ENCODE results near the gene PDCD2L. TPM values are rescaled to one million over a fixed set of nuclear protein-coding genes. Genes with fewer than 3 reads are reported as not detected.

The PDCD2L gene
- total and polyA plus RNA-seq, 2 of the 8 experiments (the other 6 are each of a cell fraction or from before 2014, with no cell fraction given): 51.5 to 78.1 TPM

- TF ChIP-seq POLR2A (IDR thresholded peaks at IDR 0.05; ENCODE audit: control extremely low read depth in 1 of 2, low read depth in 2 of 2, low read length in 2 of 2) (peak; percentile 46 to 72; a peak in 2 of 3 replicates), POU5F1 (IDR thresholded peaks at IDR 0.05; ENCODE audit: low read depth, low read length) (no peak), TBP (IDR thresholded peaks at IDR 0.05; ENCODE audit: low read depth, low read length) (peak; percentile 54), CBX8 (IDR thresholded peaks at IDR 0.05; ENCODE audit: borderline replicate concordance, low read depth, low read length) (no peak), PHF8 (conservative IDR thresholded peaks at IDR 0.05; ENCODE audit: low read depth, low read length) (peak; percentile 82), SRF (IDR thresholded peaks at IDR 0.05; ENCODE audit: low read depth, low read length) (no peak), SP1 (IDR thresholded peaks at IDR 0.05; ENCODE audit: low read depth, low read length) (no peak), KDM4A (IDR thresholded peaks at IDR 0.05; ENCODE audit: low read depth, low read length, severe bottlenecking) (peak; percentile 84), MAX (IDR thresholded peaks at IDR 0.05) (no peak; the same call in 1 of the 2 replicates), CTCF (IDR thresholded peaks at IDR 0.05; ENCODE audit: control extremely low read depth in 1 of 3, insufficient read depth in 1 of 3, low read depth in 1 of 3, low read length in 3 of 3) (no peak), SP4 (IDR thresholded peaks at IDR 0.05; ENCODE audit: low read length) (no peak), RBBP5 (IDR thresholded peaks at IDR 0.05; ENCODE audit: borderline replicate concordance, low read depth, low read length) (peak; percentile 74; the same call in 1 of the 2 replicates), TEAD4 (IDR thresholded peaks at IDR 0.05; ENCODE audit: low read depth, low read length) (no peak), FOSL1 (IDR thresholded peaks at IDR 0.05; ENCODE audit: insufficient read depth, low read depth, low read length) (no peak), RNF2 (IDR thresholded peaks at IDR 0.05; ENCODE audit: borderline replicate concordance, low read depth, low read length, missing control alignments, poor library complexity, severe bottlenecking) (no peak), CBX5 (IDR thresholded peaks at IDR 0.05; ENCODE audit: low read depth, low read length) (no peak), EZH2 (IDR thresholded peaks at IDR 0.05; ENCODE audit: low read depth, low read length, severe bottlenecking) (no peak), CHD1 (IDR thresholded peaks at IDR 0.05; ENCODE audit: low read depth, low read length) (no peak), MAFK (IDR thresholded peaks at IDR 0.05; ENCODE audit: low read depth, low read length) (no peak), BRCA1 (IDR thresholded peaks at IDR 0.05; ENCODE audit: low read depth, low read length) (no peak)
These were observed 39.3 kb upstream of the PDCD2L start, which contains the start of gene GPI (continued) for GRCh38 chr19:34364830-34365462.
